CD4-positive, alpha-beta T cell (primary cell): Measurements from ENCODE around the gene PRDX2. TPM values are rescaled to one million over a fixed set of nuclear protein-coding genes. Genes with fewer than 3 reads are reported as not detected.
A peak's percentile ranks its signal among the peaks of the same experiment; 100 is the strongest.

ENCODE experiments used
- ATAC-seq: fragments of 200-7000 bp; cut with Tn5 transposase; one replicate; pipeline ENCODE4 v1.10.0; 2022; ENCODE audit warnings: mild to moderate bottlenecking; ENCODE audit not compliant: poor library complexity
- CTCF ChIA-PET: fragments of 350-600 bp; sonication (Branson Sonifier 250); formaldehyde crosslinking; loops from one replicate; lab custom pipeline; 2021; ENCODE audit warnings: antibody characterized with exemption, inconsistent platforms; lab: Charles Lee
- POLR2A ChIA-PET: fragments of 350-600 bp; sonication (Branson Sonifier 250); formaldehyde crosslinking; loops from one replicate; lab custom pipeline; 2021; ENCODE audit warnings: antibody characterized with exemption, inconsistent platforms; lab: Charles Lee
- DNase-seq, 14 experiments: peaks; one replicate each; pipeline ENCODE4 v3.0.0-alpha.2; 2013 to 2020; ENCODE audit warnings: mixed read lengths in 2 of 14
- H3K27ac ChIP-seq, 2 donors: one replicate each; pipeline versions ENCODE4 v1.5.1 to v1.7.0; 2013; ENCODE audit warnings: low read length in 2 of 2, low read depth in 1 of 2, mild to moderate bottlenecking in 1 of 2
- H3K27me3 ChIP-seq, 2 experiments: 1 replicate in 1 of 2; 2 replicates in 1 of 2; pipeline versions ENCODE4 v1.6.1 to v1.7.0; 2013; ENCODE audit warnings: low read length in 2 of 2, control low read depth in 1 of 2, mild to moderate bottlenecking in 1 of 2, moderate library complexity in 1 of 2; ENCODE audit not compliant: insufficient read depth in 2 of 2, control insufficient read depth in 1 of 2
- H3K36me3 ChIP-seq: one replicate; pipeline ENCODE4 v1.6.1; 2013; ENCODE audit warnings: low read length, control low read depth; ENCODE audit not compliant: insufficient read depth
- H3K4me1 ChIP-seq: one replicate; pipeline ENCODE4 v1.6.1; 2013; ENCODE audit warnings: low read length, control low read depth; ENCODE audit not compliant: insufficient read depth
- H3K4me3 ChIP-seq: one replicate; pipeline ENCODE4 v1.5.1; 2013; ENCODE audit warnings: mild to moderate bottlenecking, low read length, moderate library complexity
- H3K9me3 ChIP-seq, 2 experiments: 1 replicate in 1 of 2; 2 replicates in 1 of 2; pipeline versions ENCODE4 v1.6.1 to v1.7.0; 2013; ENCODE audit warnings: low read length in 2 of 2, mild to moderate bottlenecking in 2 of 2, control low read depth in 1 of 2, moderate library complexity in 1 of 2; ENCODE audit not compliant: control insufficient read depth in 1 of 2, insufficient read depth in 1 of 2
- H3K27ac Mint-ChIP-seq: one replicate; pipeline ENCODE4 v1.8.0; 2020; ENCODE audit warnings: mixed read lengths
- H3K27me3 Mint-ChIP-seq: one replicate; pipeline ENCODE4 v1.8.0; 2021; ENCODE audit warnings: mixed read lengths
- H3K36me3 Mint-ChIP-seq: one replicate; pipeline ENCODE4 v1.8.0; 2021; ENCODE audit warnings: low read depth, mixed read lengths
- H3K4me1 Mint-ChIP-seq: one replicate; pipeline ENCODE4 v1.8.0; 2021; ENCODE audit warnings: low read depth, mixed read lengths
- H3K4me3 Mint-ChIP-seq: one replicate; pipeline ENCODE4 v1.8.0; 2020; ENCODE audit warnings: mild to moderate bottlenecking, mixed read lengths
- H3K9me3 Mint-ChIP-seq: one replicate; pipeline ENCODE4 v1.8.0; 2020; ENCODE audit warnings: mixed read lengths
- CTCF ChIP-seq: fragments of 200-600 bp; IDR thresholded peaks from one replicate; pipeline ENCODE4 v1.8.0; 2022; ENCODE audit warnings: antibody characterized with exemption, mild to moderate bottlenecking
- intact Hi-C, 2 experiments: fragments of 100-400 bp; cut with DNase I in 1 of 2; cut with micrococcal nuclease in 1 of 2; formaldehyde crosslinking; loops; one replicate each; pipeline versions ENCODE4 v1.15.1 to v1.9.0; 2023 to 2025; cut with DNase I, micrococcal nuclease
- total RNA-seq, 174 experiments: library from RNA in 2 of 174; stranded (reverse) in 2 of 174; gene quantifications; one replicate each; pipeline ENCODE4 v1.2.3 and lab custom pipeline; 2021 to 2026

The PRDX2 gene
- total RNA-seq, 2 experiments from 2014 or later, result 59.7 to 65.9 TPM

- Histone ChIP-seq H3K27ac (peak within 1 kb of the TSS; percentile 63 to 70), H3K36me3 (no peaks in the 10 kb centered on the region), H3K27me3 (no peaks in the 10 kb centered on the region), H3K4me3 (peak within 1 kb of the TSS; percentile 77), H3K4me1 (peaks cover 54% of the 10 kb centered on the region), H3K9me3 (no peaks in the 10 kb centered on the region)
- DNase-seq (peak in 10 of 14 experiments; percentile 8 to 83 (median 52)), ATAC-seq (peak; percentile 16)
- H3K27ac Mint-ChIP-seq, result peak within 1 kb of the TSS; percentile 84
- H3K4me3 Mint-ChIP-seq, result peak within 1 kb of the TSS; percentile 85
- ChIA-PET CTCF (interaction anchor here (0.8 to 6.5 kb wide), 6 partner anchors 14 to 73 kb away, joined by 3 to 178 read pairs (median 4); partner anchors contain the start of genes JUNB and TNPO2), POLR2A (interaction anchor here (1.9 to 8.4 kb wide), 2 partner anchors 9 to 19 kb away, joined by 8 to 301 read pairs; partner anchors contain the start of gene JUNB)
- no peaks in the 10 kb centered on the region for H3K27me3 Mint-ChIP-seq
- intact Hi-C loops, result no loop called here
- no peaks in the 10 kb centered on the region for H3K9me3 Mint-ChIP-seq
- no peak for TF ChIP-seq CTCF
- H3K36me3 Mint-ChIP-seq, result no peaks in the 10 kb centered on the region
- H3K4me1 Mint-ChIP-seq, result peaks cover 41% of the 10 kb centered on the region
These were observed 26.7 kb downstream of the PRDX2 start, which contains the start of gene HOOK2 for GRCh38 chr19:12774588-12775555. Gene HOOK2, minus strand, starts transcription at chr19:12775552. Its CDS starts 103 bp downstream, at chr19:12775449.

DNA sequence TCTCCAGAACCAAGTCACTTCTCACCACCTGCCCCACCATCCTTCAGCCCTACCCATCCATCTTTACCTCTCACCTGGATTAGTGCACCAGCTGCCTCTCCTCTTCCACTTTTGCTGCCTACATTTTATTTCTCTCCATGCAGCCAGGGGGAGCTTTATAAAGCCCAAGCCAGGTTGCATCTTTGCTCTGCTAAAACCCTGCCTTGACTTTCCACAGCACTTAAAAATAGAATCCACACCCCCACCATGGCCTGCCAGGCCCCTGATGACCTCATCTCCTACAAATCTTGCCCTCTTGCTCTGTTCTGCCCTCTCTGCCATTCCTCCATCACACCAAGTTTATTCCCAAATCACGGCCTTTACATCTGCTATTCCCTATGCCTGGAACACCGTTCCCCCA is 28.0 kb downstream of the PRDX2 start:
- no peaks in the 10 kb centered on the region for H3K36me3 ChIP-seq
- ATAC-seq (no peak), DNase-seq (peak in 2 of 14 experiments; percentile 10 to 37)
- no peaks in the 10 kb centered on the region for H3K9me3 Mint-ChIP-seq
- ChIA-PET CTCF (interaction anchor here (1.4 to 2.3 kb wide), 4 partner anchors 13 to 50 kb away, joined by 3 to 7 read pairs (median 6); partner anchors contain the start of gene TNPO2), POLR2A (interaction anchor here (1.0 to 8.4 kb wide), 2 partner anchors 10 to 21 kb away, joined by 3 to 301 read pairs; partner anchors contain the start of gene JUNB)
- H3K27ac ChIP-seq, result no peak overlapping the region
- no peak overlapping the region for H3K4me3 ChIP-seq
- H3K4me3 Mint-ChIP-seq, result peak overlapping the region; percentile 59
- peaks cover 29% of the 10 kb centered on the region for H3K4me1 Mint-ChIP-seq
- peaks cover 50% of the 10 kb centered on the region for H3K4me1 ChIP-seq
- intact Hi-C loops, result no loop called here
- H3K9me3 ChIP-seq, result no peaks in the 10 kb centered on the region
- no peaks in the 10 kb centered on the region for H3K27me3 ChIP-seq
- H3K27ac Mint-ChIP-seq, result no peak overlapping the region
- no peaks in the 10 kb centered on the region for H3K27me3 Mint-ChIP-seq
- no peaks in the 10 kb centered on the region for H3K36me3 Mint-ChIP-seq
- TF ChIP-seq CTCF, result no peak

GRCh38 chr19:12772323-12772722 is 29.3 kb downstream of the PRDX2 start:
- H3K4me3 ChIP-seq, result no peak overlapping the region
- DNase-seq (no peak), ATAC-seq (no peak)
- CTCF ChIA-PET, result interaction anchor here (1.7 kb wide), 1 partner anchor 15 kb away, joined by 6 read pairs; no protein-coding TSS in a partner anchor
- Mint-ChIP-seq H3K9me3 (no peaks in the 10 kb centered on the region), H3K36me3 (no peaks in the 10 kb centered on the region), H3K4me1 (peaks cover 17% of the 10 kb centered on the region), H3K4me3 (no peak overlapping the region), H3K27me3 (no peaks in the 10 kb centered on the region), H3K27ac (no peak overlapping the region)
- H3K27ac ChIP-seq, result no peak overlapping the region
- no peaks in the 10 kb centered on the region for H3K9me3 ChIP-seq
- TF ChIP-seq CTCF, result no peak
- POLR2A ChIA-PET, result interaction anchor here (8.4 kb wide), 1 partner anchor 22 kb away, joined by 301 read pairs; the partner anchor contains the start of gene JUNB
- no peaks in the 10 kb centered on the region for H3K36me3 ChIP-seq
- peaks cover 37% of the 10 kb centered on the region for H3K4me1 ChIP-seq
- intact Hi-C loops, result no loop called here
- no peaks in the 10 kb centered on the region for H3K27me3 ChIP-seq
